Measurements from ENCODE around the gene DDX41. TPM values are rescaled to one million over a fixed set of nuclear protein-coding genes. Genes with fewer than 3 reads are reported as not detected.

Gene DDX41
- total and polyA plus RNA-seq, 2 of the 13 experiments (the other 11 are each of a cell fraction or from before 2014, with no cell fraction given) = 62.8 to 105 TPM

DNA sequence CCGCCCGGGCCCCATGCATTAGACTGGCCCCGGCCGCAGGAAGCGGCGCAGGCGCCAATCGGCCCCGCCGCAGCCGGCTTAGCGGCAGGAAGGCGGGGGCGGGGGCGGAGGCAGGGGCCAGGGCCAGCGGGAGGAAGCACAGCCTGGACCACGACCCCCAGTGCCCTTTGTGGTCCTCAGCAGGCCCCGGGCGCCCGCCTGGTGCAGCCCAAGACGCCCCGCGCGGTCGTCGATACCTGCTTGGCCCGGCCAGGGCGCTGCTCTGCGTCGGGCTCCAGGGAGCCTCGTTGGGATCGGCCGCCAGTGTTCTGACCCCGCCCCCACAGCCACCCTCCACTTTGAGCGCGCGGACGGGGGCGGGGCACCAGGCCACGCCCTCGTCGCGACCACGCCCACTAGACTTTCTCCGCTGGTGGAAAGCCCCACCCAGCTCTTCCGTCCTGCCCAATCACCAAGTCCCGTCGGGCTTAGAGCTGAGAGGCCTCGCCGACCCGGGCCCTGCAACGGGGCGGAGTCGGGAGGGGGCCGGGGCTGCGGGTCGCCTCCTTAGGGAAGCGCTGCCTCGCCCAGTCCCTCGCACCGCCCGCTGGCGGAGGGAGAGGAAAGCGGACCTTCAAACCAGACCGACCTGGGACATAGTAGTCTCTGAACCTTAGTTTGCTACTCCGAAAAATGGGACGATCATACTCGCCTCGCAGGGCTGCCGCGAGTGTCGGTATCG lies 19.3 kb downstream of the DDX41 start, which contains the start of gene PDLIM7 (continued):
- TF ChIP-seq, protein P1, sequence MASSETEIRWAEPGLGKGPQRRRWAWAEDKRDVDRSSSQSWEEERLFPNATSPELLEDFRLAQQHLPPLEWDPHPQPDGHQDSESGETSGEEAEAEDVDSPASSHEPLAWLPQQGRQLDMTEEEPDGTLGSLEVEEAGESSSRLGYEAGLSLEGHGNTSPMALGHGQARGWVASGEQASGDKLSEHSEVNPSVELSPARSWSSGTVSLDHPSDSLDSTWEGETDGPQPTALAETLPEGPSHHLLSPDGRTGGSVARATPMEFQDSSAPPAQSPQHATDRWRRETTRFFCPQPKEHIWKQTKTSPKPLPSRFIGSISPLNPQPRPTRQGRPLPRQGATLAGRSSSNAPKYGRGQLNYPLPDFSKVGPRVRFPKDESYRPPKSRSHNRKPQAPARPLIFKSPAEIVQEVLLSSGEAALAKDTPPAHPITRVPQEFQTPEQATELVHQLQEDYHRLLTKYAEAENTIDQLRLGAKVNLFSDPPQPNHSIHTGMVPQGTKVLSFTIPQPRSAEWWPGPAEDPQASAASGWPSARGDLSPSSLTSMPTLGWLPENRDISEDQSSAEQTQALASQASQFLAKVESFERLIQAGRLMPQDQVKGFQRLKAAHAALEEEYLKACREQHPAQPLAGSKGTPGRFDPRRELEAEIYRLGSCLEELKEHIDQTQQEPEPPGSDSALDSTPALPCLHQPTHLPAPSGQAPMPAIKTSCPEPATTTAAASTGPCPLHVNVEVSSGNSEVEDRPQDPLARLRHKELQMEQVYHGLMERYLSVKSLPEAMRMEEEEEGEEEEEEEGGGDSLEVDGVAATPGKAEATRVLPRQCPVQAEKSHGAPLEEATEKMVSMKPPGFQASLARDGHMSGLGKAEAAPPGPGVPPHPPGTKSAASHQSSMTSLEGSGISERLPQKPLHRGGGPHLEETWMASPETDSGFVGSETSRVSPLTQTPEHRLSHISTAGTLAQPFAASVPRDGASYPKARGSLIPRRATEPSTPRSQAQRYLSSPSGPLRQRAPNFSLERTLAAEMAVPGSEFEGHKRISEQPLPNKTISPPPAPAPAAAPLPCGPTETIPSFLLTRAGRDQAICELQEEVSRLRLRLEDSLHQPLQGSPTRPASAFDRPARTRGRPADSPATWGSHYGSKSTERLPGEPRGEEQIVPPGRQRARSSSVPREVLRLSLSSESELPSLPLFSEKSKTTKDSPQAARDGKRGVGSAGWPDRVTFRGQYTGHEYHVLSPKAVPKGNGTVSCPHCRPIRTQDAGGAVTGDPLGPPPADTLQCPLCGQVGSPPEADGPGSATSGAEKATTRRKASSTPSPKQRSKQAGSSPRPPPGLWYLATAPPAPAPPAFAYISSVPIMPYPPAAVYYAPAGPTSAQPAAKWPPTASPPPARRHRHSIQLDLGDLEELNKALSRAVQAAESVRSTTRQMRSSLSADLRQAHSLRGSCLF (CRISPR knock-in tag; IDR thresholded peaks at IDR 0.05; ENCODE audit: borderline replicate concordance) = 0 out of 2 replicates have a peak, but pooled peaks have one; percentile 35
- TF ChIP-seq HMG20B (CRISPR knock-in tag; conservative IDR thresholded peaks at IDR 0.05) (no peak), SUZ12 (IDR thresholded peaks at IDR 0.05; ENCODE audit: low read depth, low read length) (no peak), KDM2A (CRISPR knock-in tag; IDR thresholded peaks at IDR 0.05; ENCODE audit: borderline replicate concordance, low read depth) (peak; percentile 34; the same call in 1 of the 2 replicates), MATR3 (CRISPR knock-in tag; IDR thresholded peaks at IDR 0.05) (no peak), REPIN1 (CRISPR knock-in tag; IDR thresholded peaks at IDR 0.05; ENCODE audit: borderline replicate concordance, low read depth) (0 out of 2 replicates have a peak, but pooled peaks have one; percentile 44), PCBP2 (optimal IDR thresholded peaks at IDR 0.05; ENCODE audit: low read depth, low read length, poor library complexity, severe bottlenecking) (no peak), ZMYM3 (CRISPR knock-in tag; IDR thresholded peaks at IDR 0.05) (peak; percentile 100), CREB1 (IDR thresholded peaks at IDR 0.05) (0 out of 2 replicates have a peak, but pooled peaks have one; percentile 10), CREB1 (CRISPR knock-in tag; IDR thresholded peaks at IDR 0.05) (no peak), ZNF121 (CRISPR knock-in tag; IDR thresholded peaks at IDR 0.05) (peak; percentile 64), CAMTA2 (CRISPR knock-in tag; IDR thresholded peaks at IDR 0.05; ENCODE audit: borderline replicate concordance) (0 out of 2 replicates have a peak, but pooled peaks have one; percentile 70)
- TF ChIP-seq, protein P2, sequence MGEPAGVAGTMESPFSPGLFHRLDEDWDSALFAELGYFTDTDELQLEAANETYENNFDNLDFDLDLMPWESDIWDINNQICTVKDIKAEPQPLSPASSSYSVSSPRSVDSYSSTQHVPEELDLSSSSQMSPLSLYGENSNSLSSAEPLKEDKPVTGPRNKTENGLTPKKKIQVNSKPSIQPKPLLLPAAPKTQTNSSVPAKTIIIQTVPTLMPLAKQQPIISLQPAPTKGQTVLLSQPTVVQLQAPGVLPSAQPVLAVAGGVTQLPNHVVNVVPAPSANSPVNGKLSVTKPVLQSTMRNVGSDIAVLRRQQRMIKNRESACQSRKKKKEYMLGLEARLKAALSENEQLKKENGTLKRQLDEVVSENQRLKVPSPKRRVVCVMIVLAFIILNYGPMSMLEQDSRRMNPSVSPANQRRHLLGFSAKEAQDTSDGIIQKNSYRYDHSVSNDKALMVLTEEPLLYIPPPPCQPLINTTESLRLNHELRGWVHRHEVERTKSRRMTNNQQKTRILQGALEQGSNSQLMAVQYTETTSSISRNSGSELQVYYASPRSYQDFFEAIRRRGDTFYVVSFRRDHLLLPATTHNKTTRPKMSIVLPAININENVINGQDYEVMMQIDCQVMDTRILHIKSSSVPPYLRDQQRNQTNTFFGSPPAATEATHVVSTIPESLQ (CRISPR knock-in tag; conservative IDR thresholded peaks at IDR 0.05) = 0 out of 2 replicates have a peak, but pooled peaks have one; percentile 25
- TF ChIP-seq, protein P3, sequence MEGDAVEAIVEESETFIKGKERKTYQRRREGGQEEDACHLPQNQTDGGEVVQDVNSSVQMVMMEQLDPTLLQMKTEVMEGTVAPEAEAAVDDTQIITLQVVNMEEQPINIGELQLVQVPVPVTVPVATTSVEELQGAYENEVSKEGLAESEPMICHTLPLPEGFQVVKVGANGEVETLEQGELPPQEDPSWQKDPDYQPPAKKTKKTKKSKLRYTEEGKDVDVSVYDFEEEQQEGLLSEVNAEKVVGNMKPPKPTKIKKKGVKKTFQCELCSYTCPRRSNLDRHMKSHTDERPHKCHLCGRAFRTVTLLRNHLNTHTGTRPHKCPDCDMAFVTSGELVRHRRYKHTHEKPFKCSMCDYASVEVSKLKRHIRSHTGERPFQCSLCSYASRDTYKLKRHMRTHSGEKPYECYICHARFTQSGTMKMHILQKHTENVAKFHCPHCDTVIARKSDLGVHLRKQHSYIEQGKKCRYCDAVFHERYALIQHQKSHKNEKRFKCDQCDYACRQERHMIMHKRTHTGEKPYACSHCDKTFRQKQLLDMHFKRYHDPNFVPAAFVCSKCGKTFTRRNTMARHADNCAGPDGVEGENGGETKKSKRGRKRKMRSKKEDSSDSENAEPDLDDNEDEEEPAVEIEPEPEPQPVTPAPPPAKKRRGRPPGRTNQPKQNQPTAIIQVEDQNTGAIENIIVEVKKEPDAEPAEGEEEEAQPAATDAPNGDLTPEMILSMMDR (CRISPR knock-in tag; IDR thresholded peaks at IDR 0.05) = peak; percentile 27; the same call in 1 of the 2 replicates
- TF ChIP-seq, protein P4, sequence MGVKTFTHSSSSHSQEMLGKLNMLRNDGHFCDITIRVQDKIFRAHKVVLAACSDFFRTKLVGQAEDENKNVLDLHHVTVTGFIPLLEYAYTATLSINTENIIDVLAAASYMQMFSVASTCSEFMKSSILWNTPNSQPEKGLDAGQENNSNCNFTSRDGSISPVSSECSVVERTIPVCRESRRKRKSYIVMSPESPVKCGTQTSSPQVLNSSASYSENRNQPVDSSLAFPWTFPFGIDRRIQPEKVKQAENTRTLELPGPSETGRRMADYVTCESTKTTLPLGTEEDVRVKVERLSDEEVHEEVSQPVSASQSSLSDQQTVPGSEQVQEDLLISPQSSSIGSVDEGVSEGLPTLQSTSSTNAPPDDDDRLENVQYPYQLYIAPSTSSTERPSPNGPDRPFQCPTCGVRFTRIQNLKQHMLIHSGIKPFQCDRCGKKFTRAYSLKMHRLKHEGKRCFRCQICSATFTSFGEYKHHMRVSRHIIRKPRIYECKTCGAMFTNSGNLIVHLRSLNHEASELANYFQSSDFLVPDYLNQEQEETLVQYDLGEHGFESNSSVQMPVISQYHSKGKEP (CRISPR knock-in tag; IDR thresholded peaks at IDR 0.05) = no peak

Measured in HepG2 (cell line).